Breast epithelium (tissue), 3 donors: ENCODE results near the gene ARHGAP21.

Experiments used
- POLR2A ChIP-seq: fragments of 450-650 bp; IDR thresholded peaks from one replicate; pipeline ENCODE4 v1.6.1; 2016; ENCODE audit warnings: antibody characterized with exemption, mild to moderate bottlenecking, moderate library complexity
- POLR2AphosphoS5 ChIP-seq, 3 donors: sonication (generic); formaldehyde crosslinking; IDR thresholded peaks; one replicate each; pipeline ENCODE4 v1.6.1; 2017; ENCODE audit warnings: antibody characterized with exemption in 3 of 3
- TF ChIP-seq, protein P1 (sequence below), 3 donors: fragments of 450-650 bp; IDR thresholded peaks; one replicate each; pipeline ENCODE4 v1.5.1; 2016 to 2017; ENCODE audit warnings: antibody characterized with exemption in 3 of 3, mild to moderate bottlenecking in 3 of 3, moderate library complexity in 3 of 3

DNA sequence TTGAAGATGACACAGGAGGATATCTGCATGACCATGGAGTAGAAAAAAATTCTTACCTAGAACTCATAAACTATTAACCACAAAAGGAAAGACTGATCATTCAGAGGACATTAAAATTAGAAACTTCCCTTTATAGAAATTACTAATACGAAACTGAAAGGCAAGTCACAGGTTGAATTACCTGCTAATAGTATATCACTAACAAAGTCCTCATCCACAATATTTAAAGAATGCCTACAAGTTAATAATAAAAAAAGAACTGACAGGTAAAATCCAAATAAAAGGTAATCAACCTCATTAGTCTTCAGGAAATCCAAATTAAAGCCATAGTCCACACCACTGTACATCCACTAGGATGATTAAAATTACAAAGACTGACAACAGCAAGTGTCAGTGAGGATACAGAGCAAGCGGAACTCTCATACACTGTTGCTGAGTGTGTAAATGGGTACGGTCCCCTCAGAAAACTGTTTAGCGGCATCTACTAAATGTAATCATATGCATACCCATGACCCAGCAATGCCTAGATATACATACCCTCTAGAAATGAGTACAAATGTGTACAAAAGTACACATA lies 71.2 kb downstream of the ARHGAP21 start:
- TF ChIP-seq POLR2A (no peak), POLR2AphosphoS5 (IDR thresholded peaks at IDR 0.05) (no peak)
- TF ChIP-seq, protein P1, sequence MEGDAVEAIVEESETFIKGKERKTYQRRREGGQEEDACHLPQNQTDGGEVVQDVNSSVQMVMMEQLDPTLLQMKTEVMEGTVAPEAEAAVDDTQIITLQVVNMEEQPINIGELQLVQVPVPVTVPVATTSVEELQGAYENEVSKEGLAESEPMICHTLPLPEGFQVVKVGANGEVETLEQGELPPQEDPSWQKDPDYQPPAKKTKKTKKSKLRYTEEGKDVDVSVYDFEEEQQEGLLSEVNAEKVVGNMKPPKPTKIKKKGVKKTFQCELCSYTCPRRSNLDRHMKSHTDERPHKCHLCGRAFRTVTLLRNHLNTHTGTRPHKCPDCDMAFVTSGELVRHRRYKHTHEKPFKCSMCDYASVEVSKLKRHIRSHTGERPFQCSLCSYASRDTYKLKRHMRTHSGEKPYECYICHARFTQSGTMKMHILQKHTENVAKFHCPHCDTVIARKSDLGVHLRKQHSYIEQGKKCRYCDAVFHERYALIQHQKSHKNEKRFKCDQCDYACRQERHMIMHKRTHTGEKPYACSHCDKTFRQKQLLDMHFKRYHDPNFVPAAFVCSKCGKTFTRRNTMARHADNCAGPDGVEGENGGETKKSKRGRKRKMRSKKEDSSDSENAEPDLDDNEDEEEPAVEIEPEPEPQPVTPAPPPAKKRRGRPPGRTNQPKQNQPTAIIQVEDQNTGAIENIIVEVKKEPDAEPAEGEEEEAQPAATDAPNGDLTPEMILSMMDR (IDR thresholded peaks at IDR 0.05), result no peak
